Ishikawa (cell line): ENCODE results near the gene IGSF8.

Experiments used
- CEBPB ChIP-seq: IDR thresholded peaks from 2 replicates; pipeline ENCODE4 v1.6.1; 2012
- CREB1 ChIP-seq: IDR thresholded peaks from 2 replicates; pipeline ENCODE4 v1.6.1; 2012; ENCODE audit warnings: low read depth
- EGR1 ChIP-seq: IDR thresholded peaks from 2 replicates; pipeline ENCODE4 v1.6.1; 2012
- EP300 ChIP-seq: IDR thresholded peaks from 2 replicates; pipeline ENCODE4 v1.6.1; 2012; ENCODE audit warnings: borderline replicate concordance
- FOXM1 ChIP-seq: IDR thresholded peaks from 2 replicates; pipeline ENCODE4 v1.6.1; 2012; ENCODE audit warnings: low read depth, borderline replicate concordance
- MAX ChIP-seq: IDR thresholded peaks from 2 replicates; pipeline ENCODE4 v1.6.1; 2012
- NFIC ChIP-seq: IDR thresholded peaks from 2 replicates; pipeline ENCODE4 v1.6.1; 2012
- RAD21 ChIP-seq: IDR thresholded peaks from 2 replicates; pipeline ENCODE4 v1.6.1; 2012; ENCODE audit warnings: low read depth
- REST ChIP-seq: IDR thresholded peaks from 2 replicates; pipeline ENCODE4 v1.6.1; 2012; ENCODE audit warnings: low read depth, mild to moderate bottlenecking
- TAF1 ChIP-seq: IDR thresholded peaks from 2 replicates; pipeline ENCODE4 v1.6.1; 2012; ENCODE audit warnings: low read depth, mild to moderate bottlenecking
- TCF12 ChIP-seq: IDR thresholded peaks from 2 replicates; pipeline ENCODE4 v1.6.1; 2012; ENCODE audit warnings: low read depth
- TEAD4 ChIP-seq: IDR thresholded peaks from 2 replicates; pipeline ENCODE4 v1.6.1; 2012
- YY1 ChIP-seq: IDR thresholded peaks from 2 replicates; pipeline ENCODE4 v1.6.1; 2012; ENCODE audit warnings: low read depth
- ZBTB7A ChIP-seq: IDR thresholded peaks from 2 replicates; pipeline ENCODE4 v1.6.1; 2012; ENCODE audit warnings: low read depth
- TF ChIP-seq, protein P1 (sequence below): IDR thresholded peaks from 2 replicates; pipeline ENCODE4 v1.6.1; 2012

IGSF8 gene

DNA sequence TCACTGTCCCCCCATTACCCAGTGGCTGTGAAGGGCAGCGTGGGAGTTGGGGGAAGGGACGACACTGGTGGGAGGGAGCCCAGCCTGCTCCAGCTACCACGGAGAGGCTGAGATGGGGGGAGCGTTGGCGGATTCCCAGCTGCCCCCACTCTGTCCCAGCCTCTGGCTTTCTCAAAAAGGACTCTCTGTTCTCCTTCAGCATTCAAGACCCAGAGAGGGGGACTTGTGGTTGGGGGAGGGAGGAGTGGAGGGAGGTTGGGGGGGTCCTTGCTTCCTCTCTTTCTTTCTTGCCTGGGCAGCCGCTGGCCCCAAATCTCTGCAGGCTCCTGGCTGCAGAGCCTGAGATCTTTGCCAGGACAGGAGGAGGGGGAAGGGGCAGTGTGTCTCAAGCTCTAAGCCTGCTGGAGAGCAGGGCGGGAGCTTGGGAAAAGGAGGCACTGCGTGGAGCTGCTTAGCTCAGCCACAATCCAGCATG is 19.3 kb upstream of the IGSF8 start:
- TF ChIP-seq FOXM1 (no peak), NFIC (peak; percentile 44; the same call in 1 of the 2 replicates), MAX (no peak), EP300 (no peak)

DNA sequence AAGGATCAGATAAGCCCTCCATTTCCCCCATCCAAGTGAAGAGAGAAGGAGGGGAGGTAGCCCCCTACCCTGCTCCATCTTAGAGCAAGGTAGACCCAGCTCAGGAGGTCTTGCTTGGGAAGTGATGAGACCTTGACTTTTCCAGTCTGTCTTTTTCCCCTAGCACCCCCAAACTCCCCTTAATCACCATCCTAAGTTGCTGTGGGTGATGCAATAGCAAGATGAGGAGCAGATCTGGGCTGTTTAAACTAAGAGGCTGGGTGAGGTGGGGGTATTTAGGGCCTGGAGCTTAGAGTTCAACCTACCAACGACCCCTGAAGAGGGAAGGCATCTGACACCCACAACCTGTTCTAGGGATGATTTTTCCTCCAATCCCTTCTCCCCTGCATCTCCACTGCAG is 18.9 kb upstream of the IGSF8 start:
- TF ChIP-seq CEBPB (0 out of 2 replicates have a peak, but pooled peaks have one; percentile 26), CREB1 (no peak), NFIC (no peak), ZBTB7A (no peak)

- TF ChIP-seq CREB1: no peak
- TF ChIP-seq, protein P1, sequence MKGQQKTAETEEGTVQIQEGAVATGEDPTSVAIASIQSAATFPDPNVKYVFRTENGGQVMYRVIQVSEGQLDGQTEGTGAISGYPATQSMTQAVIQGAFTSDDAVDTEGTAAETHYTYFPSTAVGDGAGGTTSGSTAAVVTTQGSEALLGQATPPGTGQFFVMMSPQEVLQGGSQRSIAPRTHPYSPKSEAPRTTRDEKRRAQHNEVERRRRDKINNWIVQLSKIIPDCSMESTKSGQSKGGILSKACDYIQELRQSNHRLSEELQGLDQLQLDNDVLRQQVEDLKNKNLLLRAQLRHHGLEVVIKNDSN: peak; percentile 33; the same call in 1 of the 2 replicates
- no peak for TF ChIP-seq EGR1
These were observed 18.1 kb upstream of the IGSF8 start for GRCh38 chr1:160116283-160117147.

DNA sequence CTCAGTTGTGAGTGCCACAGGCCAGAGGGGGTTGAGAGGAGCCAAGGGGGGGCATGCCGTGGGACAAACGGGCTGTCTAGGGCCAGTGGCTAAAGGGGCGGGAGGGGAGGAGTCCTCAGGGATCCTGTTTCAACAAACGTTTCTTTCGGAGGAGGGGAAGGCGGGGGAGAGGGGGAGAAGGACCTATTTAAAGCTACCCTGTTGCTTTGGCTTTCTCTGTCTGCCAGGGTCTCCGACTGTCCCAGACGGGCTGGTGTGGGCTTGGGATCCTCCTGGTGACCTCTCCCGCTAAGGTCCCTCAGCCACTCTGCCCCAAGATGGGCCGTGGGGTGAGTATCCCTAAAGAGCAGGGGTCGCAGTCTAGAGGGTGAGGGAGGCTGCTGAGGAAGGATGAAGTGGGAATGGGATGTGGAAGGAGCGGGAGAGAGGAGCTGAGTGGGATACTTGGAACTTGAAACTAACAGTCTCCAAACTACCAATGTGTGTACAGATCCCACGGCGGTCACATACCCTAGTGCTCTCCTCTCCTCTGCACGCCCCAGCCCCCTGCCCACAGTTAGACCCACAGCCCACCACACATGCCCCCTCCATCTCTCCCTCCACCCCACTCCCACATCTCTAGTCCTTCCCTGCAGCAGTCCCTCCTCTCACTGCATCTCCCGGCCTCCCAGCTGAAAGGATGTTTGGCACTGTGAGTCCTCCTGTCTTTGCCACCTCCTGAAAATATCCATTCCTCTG is 17.3 kb upstream of the IGSF8 start, which contains the start of gene ATP1A2:
Gene ATP1A2 (plus strand): TSS at position 215 of the 738 bp plus-strand sequence. CDS start 103 bp downstream, at position 318.
- TF ChIP-seq, protein P1: no peak
- TF ChIP-seq MAX (no peak), TCF12 (no peak), EGR1 (no peak), TEAD4 (no peak), TAF1 (no peak), NFIC (no peak)

- TF ChIP-seq EP300 (no peak), TAF1 (no peak), RAD21 (no peak), YY1 (no peak), CEBPB (no peak), TEAD4 (no peak), REST (no peak), MAX (no peak), CREB1 (no peak), NFIC (no peak), TCF12 (no peak)
These were observed 15.7 kb upstream of the IGSF8 start for GRCh38 chr1:160114085-160114484.

GRCh38 chr1:160113407-160113806 is 15.0 kb upstream of the IGSF8 start:
- TF ChIP-seq TEAD4: no peak
- TF ChIP-seq NFIC: no peak
- TF ChIP-seq RAD21: no peak
- TF ChIP-seq TAF1: no peak
- TF ChIP-seq YY1: no peak
- no peak for TF ChIP-seq REST
